T-cell (primary cell): Measurements from ENCODE around the gene AIG1. TPM values are rescaled to one million over a fixed set of nuclear protein-coding genes. Genes with fewer than 3 reads are reported as not detected.
"Not testable (repeated sequence)": the region's sequence is repeated elsewhere in the genome, so short reads cannot be mapped to it uniquely, and the experiment has no call there.

ENCODE experiments used
- ATAC-seq, 4 experiments: fragments of 200-7000 bp in 3 of 4; fragments of 150-1000 bp in 1 of 4; cut with Tn5 transposase; replicated peaks in 1 of 4; 1 replicate in 3 of 4; 2 replicates in 1 of 4; pipeline ENCODE4 v1.10.0; 2021; ENCODE audit warnings: moderate library complexity in 3 of 4, mild to moderate bottlenecking in 2 of 4, moderate number of reproducible peaks in 1 of 4
- CTCF ChIA-PET, 2 donors: fragments of 300-600 bp; sonication (Branson Sonifier 250); formaldehyde crosslinking; loops; one replicate each; lab custom pipeline; 2022; ENCODE audit warnings: antibody characterized with exemption in 2 of 2; lab: Charles Lee
- POLR2A ChIA-PET, 2 donors: fragments of 300-600 bp; sonication (Branson Sonifier 250); formaldehyde crosslinking; loops; one replicate each; lab custom pipeline; 2022; ENCODE audit warnings: antibody characterized with exemption in 2 of 2; lab: Charles Lee
- DNase-seq, 35 experiments: peaks; one replicate each; pipeline versions ENCODE4 v3.0.0 to v3.0.0-alpha.2; 2013 to 2023
- H3K27ac ChIP-seq: one replicate; pipeline ENCODE4 v1.5.1; 2013; ENCODE audit warnings: low read length
- H3K27me3 ChIP-seq, 2 experiments: replicated peaks in 1 of 2; 1 replicate in 1 of 2; 2 replicates in 1 of 2; pipeline versions ENCODE4 v1.6.1 to v1.7.0; 2013; ENCODE audit warnings: low read length in 1 of 2, mixed read lengths in 1 of 2; ENCODE audit not compliant: control insufficient read depth in 2 of 2, insufficient read depth in 2 of 2; ENCODE audit errors: extremely low read depth in 1 of 2
- H3K36me3 ChIP-seq, 2 donors: 1 replicate in 1 of 2; 2 replicates in 1 of 2; pipeline versions ENCODE4 v1.6.1 to v1.7.0; 2013; ENCODE audit warnings: low read length in 1 of 2; ENCODE audit not compliant: control insufficient read depth in 2 of 2, insufficient read depth in 1 of 2; ENCODE audit errors: extremely low read depth in 1 of 2
- H3K4me1 ChIP-seq, 2 experiments: 1 replicate in 1 of 2; 2 replicates in 1 of 2; pipeline versions ENCODE4 v1.6.1 to v1.7.0; 2013; ENCODE audit warnings: low read length in 2 of 2, mixed read lengths in 1 of 2; ENCODE audit not compliant: insufficient read depth in 2 of 2, control insufficient read depth in 1 of 2; ENCODE audit errors: extremely low read depth in 1 of 2
- H3K4me3 ChIP-seq, 2 donors: 1 replicate in 1 of 2; 2 replicates in 1 of 2; pipeline versions ENCODE4 v1.5.1 to v1.7.0; 2013; ENCODE audit warnings: mild to moderate bottlenecking in 2 of 2, low read length in 1 of 2, moderate library complexity in 1 of 2; ENCODE audit not compliant: control insufficient read depth in 1 of 2; ENCODE audit errors: extremely low read depth in 1 of 2
- H3K9me3 ChIP-seq: 2 replicates; pipeline ENCODE4 v1.7.0; 2013
- H3K27ac Mint-ChIP-seq, 2 donors: one replicate each; pipeline ENCODE4 v1.8.0; 2020 to 2021; ENCODE audit warnings: mild to moderate bottlenecking in 2 of 2, mixed read lengths in 2 of 2
- H3K27me3 Mint-ChIP-seq, 2 donors: one replicate each; pipeline ENCODE4 v1.8.0; 2021 to 2022; ENCODE audit warnings: mixed read lengths in 2 of 2
- H3K36me3 Mint-ChIP-seq: one replicate; pipeline ENCODE4 v1.8.0; 2021; ENCODE audit warnings: mixed read lengths
- H3K4me1 Mint-ChIP-seq, 3 donors: one replicate each; pipeline ENCODE4 v1.8.0; 2020 to 2022; ENCODE audit warnings: mixed read lengths in 3 of 3, mild to moderate bottlenecking in 1 of 3
- H3K4me3 Mint-ChIP-seq, 3 donors: one replicate each; pipeline ENCODE4 v1.8.0; 2020 to 2022; ENCODE audit warnings: mild to moderate bottlenecking in 3 of 3, mixed read lengths in 3 of 3, moderate library complexity in 3 of 3
- H3K9me3 Mint-ChIP-seq, 3 donors: one replicate each; pipeline ENCODE4 v1.8.0; 2020 to 2022; ENCODE audit warnings: mixed read lengths in 3 of 3
- WGBS: methylation state at CpG from one replicate; pipeline ENCODE4 v1.1.5; 2013; ENCODE audit warnings: missing lambda C conversion rate; ENCODE audit not compliant: insufficient coverage; 5-methylcytosine and 5-hydroxymethylcytosine counted together
- total RNA-seq, 35 experiments: library from RNA in 6 of 35; stranded (reverse) in 6 of 35; fragments of 120-200 nt in 1 of 35; gene quantifications; one replicate each; pipeline versions ENCODE4 v1.2.1 to v1.2.4 and lab custom pipeline; 2013 to 2026

Gene AIG1
- total RNA-seq, 5 donors from 2014 or later (not counting 1 experiment from before 2014, with no cell fraction given): 6.0 to 13.4 (median 7.6) TPM

GRCh38 chr6:143082274-143082673 lies 21.6 kb downstream of the AIG1 start:
- H3K4me1 ChIP-seq, H3K27me3 Mint-ChIP-seq, POLR2A ChIA-PET, CTCF ChIA-PET, DNase-seq, H3K27me3 ChIP-seq, ATAC-seq, H3K36me3 ChIP-seq, H3K9me3 ChIP-seq, H3K4me1 Mint-ChIP-seq, H3K27ac ChIP-seq, H3K4me3 ChIP-seq, H3K27ac Mint-ChIP-seq, H3K4me3 Mint-ChIP-seq, H3K9me3 Mint-ChIP-seq: not testable (repeated sequence)
- peaks cover 11% of the 10 kb centered on the region for H3K36me3 Mint-ChIP-seq
- 97% methylated on average over 4 of the region's 9 CpGs for WGBS

- H3K4me1 Mint-ChIP-seq, H3K27me3 ChIP-seq, H3K27me3 Mint-ChIP-seq, H3K4me1 ChIP-seq, H3K27ac Mint-ChIP-seq, CTCF ChIA-PET, ATAC-seq, DNase-seq, H3K4me3 Mint-ChIP-seq, H3K9me3 ChIP-seq, H3K9me3 Mint-ChIP-seq, H3K27ac ChIP-seq, POLR2A ChIA-PET, H3K4me3 ChIP-seq, H3K36me3 ChIP-seq: not testable (repeated sequence)
- peaks cover 13% of the 10 kb centered on the region for H3K36me3 Mint-ChIP-seq
- 91% methylated on average over 7 of the region's 8 CpGs for WGBS
Measured at GRCh38 chr6:143084019-143084418, 23.3 kb downstream of the AIG1 start.

GRCh38 chr6:143087335-143087734 lies 26.6 kb downstream of the AIG1 start:
- H3K9me3 Mint-ChIP-seq, H3K9me3 ChIP-seq, H3K27me3 Mint-ChIP-seq, H3K27me3 ChIP-seq, H3K4me1 ChIP-seq, DNase-seq, H3K4me1 Mint-ChIP-seq, POLR2A ChIA-PET, H3K27ac ChIP-seq, H3K36me3 ChIP-seq, H3K36me3 Mint-ChIP-seq, H3K4me3 ChIP-seq, H3K27ac Mint-ChIP-seq, ATAC-seq, H3K4me3 Mint-ChIP-seq: not testable (repeated sequence)
- 98% methylated on average over 6 of the region's 11 CpGs for WGBS
- CTCF ChIA-PET: interaction anchor here in 1 of 2 donors (0.6 kb wide), 1 partner anchor 9 kb away, joined by 3 read pairs; no protein-coding TSS in a partner anchor

- no peaks in the 10 kb centered on the region for H3K36me3 ChIP-seq
- ChIA-PET CTCF (no interaction called here), POLR2A (no interaction called here)
- Mint-ChIP-seq H3K4me1 (peaks cover 7% of the 10 kb centered on the region in 3 donors), H3K4me3 (no peak overlapping the region), H3K36me3 (peaks cover 10% of the 10 kb centered on the region), H3K27me3 (no peaks in the 10 kb centered on the region), H3K27ac (no peak overlapping the region), H3K9me3 (no peaks in the 10 kb centered on the region)
- no peak overlapping the region for H3K27ac ChIP-seq
- no peak for ATAC-seq
- WGBS: no CpG with 5 or more reads among the region's 2 CpGs
- H3K4me3 ChIP-seq: no peak overlapping the region
- H3K9me3 ChIP-seq: no peaks in the 10 kb centered on the region
- no peaks in the 10 kb centered on the region for H3K27me3 ChIP-seq
- no peak for DNase-seq
- H3K4me1 ChIP-seq: peaks cover 0 to 3% of the 10 kb centered on the region in 2 experiments
Measured at GRCh38 chr6:143087856-143088255, 27.2 kb downstream of the AIG1 start.

- Mint-ChIP-seq H3K36me3 (peaks cover 6% of the 10 kb centered on the region), H3K27me3 (no peaks in the 10 kb centered on the region), H3K27ac (no peak overlapping the region), H3K4me1 (peaks cover 7 to 11% (median 10%) of the 10 kb centered on the region in 3 donors), H3K4me3 (no peak overlapping the region), H3K9me3 (no peaks in the 10 kb centered on the region)
- H3K9me3 ChIP-seq: no peaks in the 10 kb centered on the region
- peaks cover 0 to 3% of the 10 kb centered on the region in 2 experiments for H3K4me1 ChIP-seq
- no peaks in the 10 kb centered on the region for H3K27me3 ChIP-seq
- no peak overlapping the region for H3K4me3 ChIP-seq
- H3K36me3 ChIP-seq: no peaks in the 10 kb centered on the region
- WGBS: no CpG with 5 or more reads among the region's 3 CpGs
- H3K27ac ChIP-seq: no peak overlapping the region
- ATAC-seq (peak in 1 of 4 experiments; percentile 70), DNase-seq (no peak)
- ChIA-PET CTCF (interaction anchor here in 1 of 2 donors (0.7 kb wide), 1 partner anchor 94 kb away, joined by 3 read pairs; no protein-coding TSS in a partner anchor), POLR2A (no interaction called here)
Measured at GRCh38 chr6:143090314-143091044, 29.8 kb downstream of the AIG1 start.

GRCh38 chr6:143092768-143093167 lies 32.1 kb downstream of the AIG1 start:
- peaks cover 7 to 15% (median 14%) of the 10 kb centered on the region in 3 donors for H3K4me1 Mint-ChIP-seq
- no peaks in the 10 kb centered on the region for H3K36me3 Mint-ChIP-seq
- no peak overlapping the region for H3K27ac ChIP-seq
- H3K27me3 Mint-ChIP-seq: no peaks in the 10 kb centered on the region
- CTCF ChIA-PET: no interaction called here
- H3K27me3 ChIP-seq: no peaks in the 10 kb centered on the region
- no peak overlapping the region for H3K27ac Mint-ChIP-seq
- H3K4me3 Mint-ChIP-seq: no peak overlapping the region
- peaks cover 4 to 12% of the 10 kb centered on the region in 2 experiments for H3K4me1 ChIP-seq
- H3K4me3 ChIP-seq: no peak overlapping the region
- no CpG with 5 or more reads among the region's 2 CpGs for WGBS
- no peaks in the 10 kb centered on the region for H3K36me3 ChIP-seq
- no peak for DNase-seq
- no peaks in the 10 kb centered on the region for H3K9me3 ChIP-seq
- no peaks in the 10 kb centered on the region for H3K9me3 Mint-ChIP-seq
- POLR2A ChIA-PET: no interaction called here
- no peak for ATAC-seq
